GM21737 (cell line): ENCODE measurements around the gene TTLL11.
"Not testable (repeated sequence)": the region's sequence is repeated elsewhere in the genome, so short reads cannot be mapped to it uniquely, and the experiment has no call there.

Experiments used
- ATAC-seq: cut with Tn5 transposase; IDR thresholded peaks from one replicate; pipeline ENCODE4 v1.9.1; 2021; ENCODE audit warnings: mild to moderate bottlenecking, moderate library complexity; ENCODE audit not compliant: unreplicated experiment

The TTLL11 gene

GRCh38 chr9:121981118-121981883 is 111.8 kb downstream of the TTLL11 start:
- ATAC-seq: no peak

- not testable (repeated sequence) for ATAC-seq
Measured at GRCh38 chr9:121980665-121981064, 112.4 kb downstream of the TTLL11 start.

DNA sequence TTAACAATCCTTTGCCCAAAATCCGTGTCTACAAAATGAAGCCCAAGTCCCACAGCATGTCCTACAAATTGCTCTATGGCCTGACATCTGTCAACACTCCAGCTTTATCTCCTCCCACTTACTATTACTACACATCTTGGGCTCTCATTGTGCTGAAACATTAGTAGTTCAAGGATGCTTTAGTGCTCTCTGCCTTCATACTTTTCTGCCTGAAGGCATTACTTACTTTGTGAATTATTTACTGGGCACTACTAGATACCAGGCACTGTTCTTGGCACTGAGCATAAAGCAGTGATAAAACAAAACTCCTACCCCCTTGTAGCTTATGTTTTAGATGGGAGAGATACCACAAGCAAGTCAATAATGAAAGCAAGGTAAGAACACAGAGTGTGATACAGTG is 113.4 kb downstream of the TTLL11 start:
- no peak for ATAC-seq

GRCh38 chr9:121976751-121977150 is 116.4 kb downstream of the TTLL11 start:
- ATAC-seq: no peak

DNA sequence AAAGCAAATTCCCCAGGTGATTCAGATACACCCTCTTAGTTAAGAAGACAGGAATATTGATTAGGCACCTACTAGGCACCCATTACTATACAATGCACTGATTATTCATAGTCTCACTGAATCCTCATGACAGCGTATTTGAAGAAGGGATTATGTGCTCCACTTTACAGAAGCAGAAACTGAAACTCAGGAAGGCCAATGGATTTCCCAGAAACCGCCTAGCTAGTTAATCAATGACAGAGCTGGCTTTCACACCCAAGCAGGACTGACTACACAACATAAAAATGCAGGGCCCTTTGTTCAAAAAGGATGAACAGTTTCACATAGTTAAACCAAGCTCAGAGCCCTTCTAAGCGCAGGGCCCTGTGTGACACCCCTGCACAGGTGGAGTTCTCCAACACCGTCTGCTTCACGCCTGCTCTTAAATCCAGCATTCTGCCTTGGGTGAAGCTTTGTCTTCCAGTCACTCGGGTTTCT is 117.3 kb downstream of the TTLL11 start:
- no peak for ATAC-seq

- no peak for ATAC-seq
Measured at GRCh38 chr9:121974421-121974820, 118.7 kb downstream of the TTLL11 start.

GRCh38 chr9:121972501-121972981 is 120.6 kb downstream of the TTLL11 start:
- ATAC-seq: peak; percentile 92

GRCh38 chr9:121968056-121968455 is 125.1 kb downstream of the TTLL11 start:
- ATAC-seq: no peak

DNA sequence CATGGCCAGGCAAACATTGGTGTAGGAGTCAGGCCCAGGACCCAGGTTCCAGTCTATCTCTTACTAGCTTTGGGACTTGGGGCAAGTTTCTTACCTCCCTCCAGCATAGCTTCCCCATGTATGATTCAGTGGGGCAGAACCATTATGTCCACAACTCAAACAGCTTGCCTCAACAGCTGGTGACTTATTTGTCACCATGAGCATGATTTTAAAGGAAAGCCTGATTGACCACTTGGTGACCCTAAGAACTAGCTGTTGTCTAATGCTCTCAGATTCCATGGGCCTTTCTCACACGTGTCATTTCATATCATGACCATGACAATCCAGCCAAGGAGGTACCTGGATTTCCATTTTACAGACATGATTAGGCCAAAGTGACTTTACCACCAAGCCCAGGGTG is 126.4 kb downstream of the TTLL11 start:
- no peak for ATAC-seq

GRCh38 chr9:121963528-121963995 is 129.5 kb downstream of the TTLL11 start:
- ATAC-seq: no peak

DNA sequence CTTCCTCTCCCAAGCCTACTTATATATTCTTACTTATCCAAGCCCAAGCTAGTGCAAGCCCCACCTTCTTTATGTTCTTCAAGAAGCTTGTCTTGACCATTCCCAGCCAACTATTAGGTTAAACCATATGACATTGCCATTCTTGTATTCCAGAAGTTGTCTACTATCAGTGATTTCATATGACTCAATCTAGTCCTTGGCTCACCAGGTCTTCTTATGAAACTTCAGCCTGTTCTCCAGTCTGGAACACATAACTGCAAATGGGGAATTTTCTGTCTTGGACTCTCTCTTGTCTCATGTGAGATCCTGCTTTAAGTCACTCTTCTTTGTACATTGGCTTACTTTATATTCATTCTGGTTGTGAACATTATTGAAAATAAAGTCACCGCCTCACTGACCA is 130.7 kb downstream of the TTLL11 start:
- no peak for ATAC-seq

GRCh38 chr9:121960665-121961064 is 132.4 kb downstream of the TTLL11 start:
- no peak for ATAC-seq

GRCh38 chr9:121958530-121958929 is 134.6 kb downstream of the TTLL11 start:
- no peak for ATAC-seq

- ATAC-seq: no peak
Measured at GRCh38 chr9:121956808-121957207, 136.3 kb downstream of the TTLL11 start.

- ATAC-seq: no peak
Measured at GRCh38 chr9:121955649-121956048, 137.5 kb downstream of the TTLL11 start.

GRCh38 chr9:121954477-121955140 is 138.5 kb downstream of the TTLL11 start:
- no peak for ATAC-seq

- ATAC-seq: no peak
Measured at GRCh38 chr9:121952611-121953010, 140.5 kb downstream of the TTLL11 start.

DNA sequence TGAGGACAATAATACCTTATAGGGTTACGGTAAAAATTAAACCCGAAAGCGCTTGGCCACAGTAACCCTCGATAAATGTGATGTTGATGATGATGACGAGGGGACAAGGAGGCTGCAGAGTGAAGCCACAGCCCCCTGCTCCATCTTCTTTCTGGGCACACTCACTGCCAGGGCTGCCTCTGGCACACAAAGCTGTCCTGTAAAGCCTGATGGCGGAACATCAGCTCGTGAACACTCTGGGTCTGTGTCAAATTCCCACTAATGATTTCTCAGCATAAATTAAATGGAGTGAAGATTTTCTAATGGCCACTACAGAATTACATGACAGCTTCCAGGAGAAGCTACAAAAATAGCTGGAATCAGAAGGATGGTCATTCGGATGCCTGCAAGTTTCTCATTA is 142.2 kb downstream of the TTLL11 start:
- ATAC-seq: no peak

DNA sequence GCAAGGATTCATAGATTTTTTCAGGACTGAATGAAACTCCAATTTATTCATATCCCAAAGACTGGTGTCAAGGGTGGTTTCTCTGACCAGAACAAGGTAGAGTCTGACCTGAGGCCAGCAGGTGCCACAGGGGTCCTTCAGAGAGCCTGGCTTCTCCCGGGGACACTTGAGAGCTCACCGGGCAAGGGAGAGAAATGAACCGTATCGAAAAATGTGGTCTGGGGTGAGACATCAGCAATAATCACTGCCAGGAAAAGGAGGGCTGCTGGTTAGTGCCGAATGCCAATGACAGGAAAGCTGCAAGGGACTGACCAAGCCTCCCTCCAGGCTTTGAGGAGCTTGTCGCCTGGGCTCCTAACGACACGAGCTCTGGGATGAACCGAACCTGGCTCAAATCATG is 142.7 kb downstream of the TTLL11 start:
- ATAC-seq: no peak

DNA sequence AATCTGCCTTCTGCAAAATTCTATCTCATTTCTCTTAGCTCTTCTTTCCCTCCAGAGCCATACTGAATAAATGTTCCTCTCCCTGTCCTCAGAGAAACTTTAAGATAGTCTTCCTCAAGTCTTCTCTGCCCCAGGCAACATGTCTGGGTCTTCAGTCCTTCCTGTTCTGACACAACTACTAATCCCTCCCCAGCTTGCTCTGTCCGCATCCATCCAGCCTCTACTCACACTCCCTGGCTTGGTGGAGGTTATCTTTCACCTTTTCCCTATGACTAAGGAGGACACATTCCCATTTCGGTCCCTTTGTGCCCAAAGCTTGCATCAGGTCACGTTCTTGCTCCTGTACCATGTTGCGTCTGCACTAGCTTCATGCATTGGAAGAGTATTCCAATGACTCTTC is 143.3 kb downstream of the TTLL11 start:
- ATAC-seq: no peak

GRCh38 chr9:121949364-121949763 is 143.7 kb downstream of the TTLL11 start:
- ATAC-seq: no peak

DNA sequence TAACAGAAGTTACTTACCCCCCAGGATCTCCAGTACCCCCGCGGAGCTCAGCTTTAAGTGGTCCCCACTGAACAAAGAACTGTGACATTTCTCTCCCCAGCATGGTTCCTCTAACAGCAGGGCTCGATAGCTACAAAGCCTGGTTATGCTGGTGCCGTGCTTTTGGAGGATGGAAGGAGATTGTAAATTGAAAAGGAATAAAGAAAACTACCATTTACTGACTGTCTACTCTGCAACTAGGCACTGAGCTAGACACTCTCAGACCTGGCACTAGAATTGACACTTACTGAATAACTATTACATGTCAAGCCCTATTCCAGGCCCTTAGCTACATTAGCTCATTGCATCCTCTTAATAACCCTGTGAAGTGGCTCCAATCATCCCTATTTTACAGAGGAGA is 145.3 kb downstream of the TTLL11 start:
- no peak for ATAC-seq
